Nephron progenitor cell (in vitro differentiated cells): ENCODE results near the gene DESI1.

Experiments
- DNase-seq: peaks from one replicate; pipeline ENCODE4 v3.0.0; 2021
- H3K27ac Mint-ChIP-seq: 2 replicates; pipeline ENCODE4 v1.8.0; 2021; ENCODE audit warnings: mild to moderate bottlenecking, moderate library complexity, mixed read lengths
- H3K27me3 Mint-ChIP-seq: 2 replicates; pipeline ENCODE4 v1.8.0; 2021; ENCODE audit warnings: mild to moderate bottlenecking, low read depth, mixed read lengths; ENCODE audit not compliant: poor library complexity
- H3K36me3 Mint-ChIP-seq: 2 replicates; pipeline ENCODE4 v1.8.0; 2021; ENCODE audit warnings: low read depth, mixed read lengths
- H3K4me1 Mint-ChIP-seq: 2 replicates; pipeline ENCODE4 v1.8.0; 2021; ENCODE audit warnings: mixed read lengths
- H3K4me3 Mint-ChIP-seq: 2 replicates; pipeline ENCODE4 v1.8.0; 2021; ENCODE audit warnings: mild to moderate bottlenecking, moderate library complexity, mixed read lengths
- H3K9me3 Mint-ChIP-seq: 2 replicates; pipeline ENCODE4 v1.8.0; 2021; ENCODE audit warnings: mild to moderate bottlenecking, moderate library complexity, mixed read lengths
- CTCF ChIP-seq: fragments of 200-600 bp; sonication (generic); IDR thresholded peaks from 2 replicates; pipeline ENCODE4 v1.5.0; 2021; ENCODE audit warnings: antibody characterized with exemption

The DESI1 gene

GRCh38 chr22:41557401-41558240 is 63.2 kb downstream of the DESI1 start:
- DNase-seq, result no peak
- TF ChIP-seq CTCF, result no peak
- peak overlapping the region; percentile 97 for H3K27ac Mint-ChIP-seq
- no peaks in the 10 kb centered on the region for H3K36me3 Mint-ChIP-seq
- H3K4me3 Mint-ChIP-seq, result no peak overlapping the region
- H3K9me3 Mint-ChIP-seq, result no peaks in the 10 kb centered on the region
- peaks cover 88% of the 10 kb centered on the region for H3K4me1 Mint-ChIP-seq
- peaks cover 3% of the 10 kb centered on the region for H3K27me3 Mint-ChIP-seq

- Mint-ChIP-seq H3K27ac (peak overlapping the region; percentile 7), H3K4me3 (no peak overlapping the region), H3K27me3 (peaks cover 7% of the 10 kb centered on the region), H3K36me3 (no peaks in the 10 kb centered on the region), H3K9me3 (no peaks in the 10 kb centered on the region), H3K4me1 (peaks cover 84% of the 10 kb centered on the region)
- no peak for DNase-seq
- no peak for TF ChIP-seq CTCF
Observed at GRCh38 chr22:41556561-41556960, 64.3 kb downstream of the DESI1 start.

- Mint-ChIP-seq H3K36me3 (no peaks in the 10 kb centered on the region), H3K9me3 (no peaks in the 10 kb centered on the region), H3K4me1 (peaks cover 77% of the 10 kb centered on the region), H3K4me3 (no peak overlapping the region), H3K27ac (peak overlapping the region; percentile 31), H3K27me3 (peaks cover 4% of the 10 kb centered on the region)
- TF ChIP-seq CTCF, result no peak
- no peak for DNase-seq
Observed at GRCh38 chr22:41555325-41555982, 65.4 kb downstream of the DESI1 start.

- H3K9me3 Mint-ChIP-seq, result no peaks in the 10 kb centered on the region
- peak overlapping the region; percentile 86 for H3K27ac Mint-ChIP-seq
- peaks cover 56% of the 10 kb centered on the region for H3K4me1 Mint-ChIP-seq
- DNase-seq, result no peak
- TF ChIP-seq CTCF, result no peak
- no peak overlapping the region for H3K4me3 Mint-ChIP-seq
- peaks cover 4% of the 10 kb centered on the region for H3K27me3 Mint-ChIP-seq
- H3K36me3 Mint-ChIP-seq, result no peaks in the 10 kb centered on the region
Observed at GRCh38 chr22:41551877-41552582, 68.8 kb downstream of the DESI1 start.

GRCh38 chr22:41550952-41551491 is 69.8 kb downstream of the DESI1 start:
- Mint-ChIP-seq H3K4me3 (no peak overlapping the region), H3K36me3 (no peaks in the 10 kb centered on the region), H3K27ac (no peak overlapping the region), H3K9me3 (no peaks in the 10 kb centered on the region), H3K4me1 (peaks cover 47% of the 10 kb centered on the region), H3K27me3 (peaks cover 6% of the 10 kb centered on the region)
- no peak for TF ChIP-seq CTCF
- no peak for DNase-seq
